K562 (cell line): ENCODE measurements around the gene LDB2. TPM values are rescaled to one million over a fixed set of nuclear protein-coding genes. Genes with fewer than 3 reads are reported as not detected.

Source experiments
- ATAC-seq: fragments of 200-7000 bp; cut with Tn5 transposase; 3 replicates; pipeline ENCODE4 v1.9.1; 2020; ENCODE audit warnings: moderate library complexity
- BruUV-seq: library from RNA; stranded (reverse); fragments of 400-500 nt; replicated peaks from 2 replicates; lab custom pipeline; 2021; lab: Mats Ljungman, UMichigan
- CTCF ChIA-PET: fragments of 300-600 bp; formaldehyde crosslinking; extraction: SDS; loops from one replicate; lab custom pipeline; 2021; ENCODE audit warnings: low intra/inter-chr PET ratio; lab: Yijun Ruan, JAX
- POLR2A ChIA-PET: fragments of 300-600, 350-650 bp; sonication (Branson Sonifier 250); formaldehyde crosslinking; extraction: SDS; loops from one replicate; lab custom pipeline; 2021; ENCODE audit warnings: antibody characterized with exemption, inconsistent platforms; lab: Yijun Ruan, JAX
- DNase-seq, 4 experiments: peaks; one replicate each; pipeline versions ENCODE4 v3.0.0 to v3.0.0-alpha.2; 2011 to 2018; ENCODE audit warnings: low spot score in 3 of 4, mixed read lengths in 3 of 4; ENCODE audit errors: extremely low read depth in 1 of 4
- FAIRE-seq: peaks from 2 replicates; lab custom pipeline; 2011; peaks lifted over from hg19 to GRCh38; lab: Jason Lieb, UNC
- H2AFZ ChIP-seq: 2 replicates; pipeline ENCODE4 v1.6.0; 2011; ENCODE audit warnings: low read depth, low read length, control low read depth, inconsistent platforms
- H3K27ac ChIP-seq: fragments of 200-600 bp; 3 replicates; pipeline ENCODE4 v1.8.0; 2011; ENCODE audit warnings: low read depth, mild to moderate bottlenecking, control low read depth, inconsistent platforms, low read length, moderate library complexity, mixed read lengths; ENCODE audit errors: extremely low read depth
- H3K27me3 ChIP-seq, 2 experiments: fragments of 300-600 bp in 1 of 2; 2 replicates in 1 of 2; 3 replicates in 1 of 2; pipeline versions ENCODE4 v1.6.0 to v1.8.0; 2011; ENCODE audit warnings: inconsistent platforms in 2 of 2, low read length in 2 of 2, mild to moderate bottlenecking in 1 of 2, mixed read lengths in 1 of 2, moderate library complexity in 1 of 2; ENCODE audit not compliant: control insufficient read depth in 2 of 2, insufficient read depth in 2 of 2
- H3K36me3 ChIP-seq: fragments of 300-600 bp; 3 replicates; pipeline ENCODE4 v1.8.0; 2011; ENCODE audit warnings: mild to moderate bottlenecking, low read length, inconsistent platforms; ENCODE audit not compliant: control insufficient read depth, insufficient read depth
- H3K4me1 ChIP-seq, 2 experiments: fragments of 200-600 bp in 1 of 2; replicated peaks in 1 of 2; 2 replicates in 1 of 2; 3 replicates in 1 of 2; pipeline versions ENCODE4 v1.5.1 to v1.8.0; 2011; ENCODE audit warnings: inconsistent platforms in 2 of 2, low read length in 2 of 2, mild to moderate bottlenecking in 1 of 2, mixed read lengths in 1 of 2, moderate library complexity in 1 of 2; ENCODE audit not compliant: control insufficient read depth in 2 of 2, insufficient read depth in 2 of 2
- H3K4me2 ChIP-seq: 2 replicates; pipeline ENCODE4 v1.6.1; 2011; ENCODE audit warnings: low read length, control low read depth, inconsistent platforms, mixed read lengths; ENCODE audit not compliant: insufficient read depth
- H3K4me3 ChIP-seq: fragments of 200-600 bp; sonication (generic), shearing (Covaris generic); 2 replicates; pipeline ENCODE4 v1.5.1; 2016; ENCODE audit warnings: control low read depth, inconsistent platforms
- H3K79me2 ChIP-seq: fragments of 200-600 bp; 3 replicates; pipeline ENCODE4 v1.8.0; 2011; ENCODE audit warnings: low read length, inconsistent platforms; ENCODE audit not compliant: control insufficient read depth, insufficient read depth
- H3K9ac ChIP-seq, 2 experiments: 2 replicates each; pipeline versions ENCODE4 v1.6.0 to v1.6.1; 2011; ENCODE audit warnings: low read depth in 2 of 2, low read length in 2 of 2, control low read depth in 1 of 2, inconsistent platforms in 1 of 2, mild to moderate bottlenecking in 1 of 2, mixed read lengths in 1 of 2; ENCODE audit not compliant: insufficient read depth in 1 of 2
- H3K9me1 ChIP-seq: one replicate; pipeline ENCODE4 v1.6.0; 2011; ENCODE audit warnings: inconsistent platforms, mild to moderate bottlenecking, low read length, moderate library complexity; ENCODE audit not compliant: control insufficient read depth, insufficient read depth
- H3K9me3 ChIP-seq: replicated peaks from 2 replicates; pipeline ENCODE4 v1.5.1; 2011; ENCODE audit warnings: low read depth, low read length, inconsistent platforms; ENCODE audit not compliant: control insufficient read depth, insufficient read depth
- H4K20me1 ChIP-seq: replicated peaks from 2 replicates; pipeline ENCODE4 v1.6.1; 2011; ENCODE audit warnings: low read length, inconsistent platforms, mixed read lengths; ENCODE audit not compliant: control insufficient read depth, insufficient read depth
- IFI16 ChIP-seq: fragments of 250-450 bp; sonication (Bioruptor Pico); IDR thresholded peaks from 2 replicates; pipeline ENCODE4 v2.1.2; 2022; ENCODE audit warnings: mild to moderate bottlenecking, inconsistent platforms
- IRF1 ChIP-seq: sonication (generic); formaldehyde crosslinking; IDR thresholded peaks from 2 replicates; pipeline ENCODE4 v1.8.0; 2022; ENCODE audit warnings: missing genetic modification reagents, mild to moderate bottlenecking, borderline replicate concordance
- NFE2L1 ChIP-seq: fragments of 450-650 bp; IDR thresholded peaks from 2 replicates; pipeline ENCODE4 v1.6.1; 2016; ENCODE audit warnings: missing genetic modification characterization, low read depth, mild to moderate bottlenecking, missing compliant biosample characterization, moderate library complexity, borderline replicate concordance
- ZNF311 ChIP-seq: fragments of 250-450 bp; sonication (Bioruptor Pico); IDR thresholded peaks from 2 replicates; pipeline ENCODE4 v1.4.0; 2020; ENCODE audit warnings: mild to moderate bottlenecking, moderate library complexity
- ZNF699 ChIP-seq: fragments of 250-450 bp; sonication (Bioruptor Pico); IDR thresholded peaks from 2 replicates; pipeline ENCODE4 v1.8.0; 2021; ENCODE audit warnings: mild to moderate bottlenecking, moderate library complexity; ENCODE audit not compliant: insufficient replicate concordance
- WGBS: fragments of 100-300 bp; shearing (Covaris generic); methylation state at CpG from one replicate; pipeline ENCODE4 v1.1.6; 2016; ENCODE audit warnings: low coverage, mixed read lengths; ENCODE audit not compliant: insufficient coverage; ENCODE audit errors: missing lambda C conversion rate; 5-methylcytosine and 5-hydroxymethylcytosine counted together
- in situ Hi-C: fragments of 300-500 bp; cut with MboI; formaldehyde crosslinking; loops from 4 replicates; pipeline ENCODE4 v1.15.0; 2018; ENCODE audit warnings: inconsistent platforms, mixed read lengths
- intact Hi-C: fragments of 100-400 bp; cut with micrococcal nuclease; formaldehyde crosslinking; loops from 2 replicates; pipeline ENCODE4 v1.14.2; 2022
- polyA plus RNA-seq, 8 experiments: library from polyadenylated mRNA; depleted of rRNA in 4 of 8; stranded (reverse) in 5 of 8; unstranded in 3 of 8; fragments of >200 nt; fragmentation: Nextera tagmentation in 2 of 8; fragmentation: Illumina TruSeq in 1 of 8; extraction: Ambion mirVana in 2 of 8; extraction: Trizol in 1 of 8; gene quantifications; 2 replicates each; pipeline versions ENCODE4 v1.2.1 to v1.2.3, GENCODE V29; 2011 to 2014; ENCODE audit warnings: inconsistent platforms in 1 of 8, missing spikeins in 1 of 8
- total RNA-seq, 7 experiments: library from RNA; depleted of rRNA in 6 of 7; stranded (reverse); fragments of >200 nt in 6 of 7; fragmentation: Illumina TruSeq in 2 of 7; extraction: Trizol in 2 of 7; gene quantifications; 2 replicates each; pipeline versions ENCODE4 v1.2.1 to v1.2.3, GENCODE V29; 2011 to 2021; ENCODE audit warnings: low replicate concordance in 1 of 7

Gene LDB2
- total and polyA plus RNA-seq, 9 of the 15 experiments (the other 6 are each of a cell fraction or from before 2014, with no cell fraction given), result 0.10 to 0.20 TPM; not detected in 7

- ATAC-seq, result no peak
- BruUV-seq, result no TSS peak
- H2AFZ ChIP-seq, result no peak overlapping the region
- POLR2A ChIA-PET, result no interaction called here
- H4K20me1 ChIP-seq, result no peaks in the 10 kb centered on the region; the same call in 1 of the 2 replicates
- H3K36me3 ChIP-seq, result no peaks in the 10 kb centered on the region
- H3K79me2 ChIP-seq, result no peaks in the 10 kb centered on the region
- CTCF ChIA-PET, result no interaction called here
- 0 out of 5 replicates have a peak, but pooled peaks cover 0 to 2% of the 10 kb centered on the region in 2 experiments for H3K27me3 ChIP-seq
- H3K4me2 ChIP-seq, result no peak overlapping the region
- H3K27ac ChIP-seq, result no peak overlapping the region
- H3K9me1 ChIP-seq, result no peaks in the 10 kb centered on the region
- in situ Hi-C loops (no loop called here), intact Hi-C loops (no loop called here)
- WGBS, result 0% methylated on average over 2 of the region's 2 CpGs
- H3K9me3 ChIP-seq, result no peaks in the 10 kb centered on the region
- no peaks in the 10 kb centered on the region for H3K4me1 ChIP-seq
- H3K4me3 ChIP-seq, result no peak overlapping the region
- TF ChIP-seq ZNF311 (CRISPR knock-in tag), result no peak
- TF ChIP-seq IFI16 (CRISPR knock-in tag), result no peak
- TF ChIP-seq ZNF699 (CRISPR knock-in tag), result no peak
- no peak for TF ChIP-seq NFE2L1 (tag)
- TF ChIP-seq IRF1 (CRISPR knock-in tag), result no peak
- no peak for FAIRE-seq
- H3K9ac ChIP-seq, result no peak overlapping the region
- no peak for DNase-seq
Observed at GRCh38 chr4:16893141-16893651, 5.2 kb downstream of the LDB2 start.
